DND-41 (cell line): ENCODE data around the gene IDH3G.

Source experiments
- ATAC-seq: fragments of 200-7000 bp; cut with Tn5 transposase; 3 replicates; pipeline ENCODE4 v1.9.1; 2021; ENCODE audit warnings: low read depth; ENCODE audit not compliant: insufficient read depth
- DNase-seq: peaks from one replicate; pipeline ENCODE4 v3.0.0-alpha.2; 2020
- H2AFZ ChIP-seq: 2 replicates; pipeline ENCODE4 v1.6.0; 2012; ENCODE audit warnings: low read depth, low read length
- H3K27ac ChIP-seq: 2 replicates; pipeline ENCODE4 v1.5.1; 2012; ENCODE audit warnings: low read length, inconsistent platforms
- H3K27me3 ChIP-seq: fragments of 200-600 bp; sonication (generic); 2 replicates; pipeline ENCODE4 v1.6.0; 2012; ENCODE audit warnings: low read length, mild to moderate bottlenecking, inconsistent platforms; ENCODE audit not compliant: insufficient read depth, poor library complexity
- H3K36me3 ChIP-seq: 2 replicates; pipeline ENCODE4 v1.5.1; 2012; ENCODE audit warnings: low read length, inconsistent platforms; ENCODE audit not compliant: insufficient read depth
- H3K4me1 ChIP-seq: 2 replicates; pipeline ENCODE4 v1.5.1; 2012; ENCODE audit warnings: mild to moderate bottlenecking, low read length; ENCODE audit not compliant: insufficient read depth
- H3K4me2 ChIP-seq: 2 replicates; pipeline ENCODE4 v1.6.0; 2012; ENCODE audit warnings: mild to moderate bottlenecking, moderate library complexity, low read length, inconsistent platforms; ENCODE audit not compliant: insufficient read depth
- H3K4me3 ChIP-seq, 2 experiments: fragments of 200-600 bp in 1 of 2; shearing (Covaris generic) in 1 of 2; 2 replicates each; pipeline ENCODE4 v1.5.1; 2012 to 2016; ENCODE audit warnings: inconsistent platforms in 2 of 2, low read length in 2 of 2, mild to moderate bottlenecking in 2 of 2, low read depth in 1 of 2, moderate library complexity in 1 of 2
- H3K79me2 ChIP-seq: 2 replicates; pipeline ENCODE4 v1.6.0; 2012; ENCODE audit warnings: low read length, inconsistent platforms; ENCODE audit not compliant: insufficient read depth
- H3K9ac ChIP-seq: 2 replicates; pipeline ENCODE4 v1.6.0; 2012; ENCODE audit warnings: low read depth, mild to moderate bottlenecking, inconsistent platforms, low read length, moderate library complexity
- H3K9me3 ChIP-seq: 2 replicates; pipeline ENCODE4 v1.5.1; 2012; ENCODE audit warnings: low read length, moderate library complexity, mild to moderate bottlenecking, inconsistent platforms; ENCODE audit not compliant: insufficient read depth, severe bottlenecking
- H4K20me1 ChIP-seq: 2 replicates; pipeline ENCODE4 v1.6.0; 2012; ENCODE audit warnings: low read length; ENCODE audit not compliant: insufficient read depth
- CTCF ChIP-seq: IDR thresholded peaks from 2 replicates; pipeline ENCODE4 v1.5.1; 2012; ENCODE audit warnings: borderline replicate concordance, low read length, moderate library complexity, mild to moderate bottlenecking; ENCODE audit not compliant: poor library complexity, severe bottlenecking; ENCODE audit errors: extremely low read depth
- EZH2 ChIP-seq: IDR thresholded peaks from 3 replicates; pipeline ENCODE4 v1.6.1; 2012; ENCODE audit warnings: borderline replicate concordance, low read depth, mild to moderate bottlenecking, moderate library complexity, low read length, inconsistent platforms; ENCODE audit not compliant: severe bottlenecking

The IDH3G gene

DNA sequence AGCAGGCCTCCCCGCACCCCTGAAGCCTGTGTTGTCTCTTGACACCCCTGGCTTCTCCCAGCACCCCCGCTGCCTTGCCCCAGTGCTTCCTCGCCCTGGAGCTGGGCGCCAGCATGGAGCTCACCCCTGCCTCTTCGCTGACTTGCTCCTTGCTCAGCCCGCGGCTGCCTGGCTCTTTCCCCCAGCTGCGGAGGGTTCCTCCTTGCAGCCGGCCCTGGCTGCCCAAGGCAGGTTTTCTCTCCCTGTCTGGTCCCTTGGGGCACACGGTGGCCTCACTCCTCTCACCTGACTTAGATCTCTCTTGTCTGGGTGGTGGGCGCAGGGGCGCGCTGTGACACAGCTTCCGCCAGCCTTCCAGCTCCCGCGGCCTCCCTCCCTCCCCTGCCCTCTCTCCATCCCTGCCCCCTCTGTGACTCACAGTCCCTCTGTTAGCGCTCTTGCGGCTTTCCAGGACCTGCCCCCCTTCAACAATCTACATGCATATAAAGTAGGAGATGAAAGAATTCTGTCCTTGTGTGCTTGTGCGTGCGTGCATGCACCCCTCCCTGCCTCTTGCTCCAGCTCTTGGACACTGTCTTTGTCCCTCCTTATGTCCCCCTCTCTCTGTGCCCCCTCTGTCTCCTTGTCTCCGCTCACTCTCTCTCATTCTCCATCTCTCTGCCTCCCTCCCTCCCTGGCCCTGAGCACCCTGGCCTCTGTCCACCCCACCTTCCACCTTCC is 27.9 kb downstream of the IDH3G start:
- Histone ChIP-seq H3K27me3 (no peaks in the 10 kb centered on the region), H3K36me3 (no peaks in the 10 kb centered on the region), H3K9me3 (no peaks in the 10 kb centered on the region), H3K4me1 (peaks cover 24% of the 10 kb centered on the region), H3K9ac (peak overlapping the region; percentile 41), H3K4me3 (peak overlapping the region in 1 of 2 experiments; percentile 45; a peak in 2 of 4 replicates), H3K79me2 (no peaks in the 10 kb centered on the region), H3K4me2 (peak overlapping the region; percentile 59), H2AFZ (peak overlapping the region; percentile 64), H3K27ac (peak overlapping the region; percentile 64; the same call in 1 of the 2 replicates), H4K20me1 (peaks cover 4% of the 10 kb centered on the region; the same call in 1 of the 2 replicates)
- no peak for TF ChIP-seq CTCF
- TF ChIP-seq EZH2, result no peak
- ATAC-seq (peak; percentile 91), DNase-seq (peak; percentile 78)

- Histone ChIP-seq H3K4me3 (peak overlapping the region in 1 of 2 experiments; percentile 45; a peak in 1 of 4 replicates), H3K9ac (peak overlapping the region; percentile 41; the same call in 1 of the 2 replicates)
Observed at GRCh38 chrX:153765138-153766079, 28.8 kb downstream of the IDH3G start.

GRCh38 chrX:153764786-153765137 is 29.4 kb downstream of the IDH3G start:
- Histone ChIP-seq H3K27me3 (no peaks in the 10 kb centered on the region), H3K36me3 (no peaks in the 10 kb centered on the region), H3K27ac (no peak overlapping the region), H2AFZ (no peak overlapping the region), H3K9me3 (no peaks in the 10 kb centered on the region), H3K9ac (no peak overlapping the region), H3K79me2 (no peaks in the 10 kb centered on the region), H3K4me2 (no peak overlapping the region), H3K4me1 (peaks cover 24% of the 10 kb centered on the region), H4K20me1 (peaks cover 4% of the 10 kb centered on the region; the same call in 1 of the 2 replicates), H3K4me3 (no peak overlapping the region)
- ATAC-seq, result no peak
- no peak for DNase-seq
- no peak for TF ChIP-seq EZH2
- TF ChIP-seq CTCF, result no peak

More at GRCh38 chrX:153765138-153766079, 28.8 kb downstream of the IDH3G start:
- ATAC-seq (no peak), DNase-seq (no peak)
- Histone ChIP-seq H2AFZ (no peak overlapping the region), H3K79me2 (no peaks in the 10 kb centered on the region), H3K36me3 (no peaks in the 10 kb centered on the region), H3K4me2 (peak overlapping the region; percentile 59), H3K27ac (no peak overlapping the region), H3K4me1 (peaks cover 24% of the 10 kb centered on the region), H3K27me3 (no peaks in the 10 kb centered on the region), H4K20me1 (peaks cover 4% of the 10 kb centered on the region; the same call in 1 of the 2 replicates), H3K9me3 (no peaks in the 10 kb centered on the region)
- no peak for TF ChIP-seq EZH2
- no peak for TF ChIP-seq CTCF
